NCI-H2029 treated with DMSO at 0.1 percent for 48 hours (cell line): ENCODE results near the gene ZEB2.
"Not testable (repeated sequence)": the region's sequence is repeated elsewhere in the genome, so short reads cannot be mapped to it uniquely, and the experiment has no call there.

ENCODE experiments used
- DNase-seq: peaks from one replicate; lab custom pipeline; 2025; lab: John Stamatoyannopoulos, UW

ZEB2 gene

GRCh38 chr2:144381716-144382115 lies 138.2 kb downstream of the ZEB2 start:
- no peak for DNase-seq

- no peak for DNase-seq
These were observed 140.0 kb downstream of the ZEB2 start for GRCh38 chr2:144379851-144380311.

- no peak for DNase-seq
These were observed 141.4 kb downstream of the ZEB2 start for GRCh38 chr2:144378551-144378950.

GRCh38 chr2:144377914-144378313 lies 142.0 kb downstream of the ZEB2 start:
- no peak for DNase-seq

- no peak for DNase-seq
These were observed 143.0 kb downstream of the ZEB2 start for GRCh38 chr2:144376926-144377325.

- no peak for DNase-seq
These were observed 143.5 kb downstream of the ZEB2 start for GRCh38 chr2:144376460-144376859.

- no peak for DNase-seq
These were observed 145.7 kb downstream of the ZEB2 start for GRCh38 chr2:144374163-144374661.

- DNase-seq = no peak
These were observed 147.4 kb downstream of the ZEB2 start for GRCh38 chr2:144372410-144373080.

- no peak for DNase-seq
These were observed 148.9 kb downstream of the ZEB2 start for GRCh38 chr2:144370937-144371584.

- no peak for DNase-seq
These were observed 150.5 kb downstream of the ZEB2 start for GRCh38 chr2:144369416-144369815.

- no peak for DNase-seq
These were observed 153.0 kb downstream of the ZEB2 start for GRCh38 chr2:144366825-144367429.

- DNase-seq = no peak
These were observed 154.8 kb downstream of the ZEB2 start for GRCh38 chr2:144364944-144365738.

GRCh38 chr2:144364247-144364646 lies 155.7 kb downstream of the ZEB2 start:
- DNase-seq = not testable (repeated sequence)

- DNase-seq = no peak
These were observed 157.5 kb downstream of the ZEB2 start for GRCh38 chr2:144362401-144362800.

- no peak for DNase-seq
These were observed 158.2 kb downstream of the ZEB2 start for GRCh38 chr2:144361742-144362141.

- no peak for DNase-seq
These were observed 160.2 kb downstream of the ZEB2 start for GRCh38 chr2:144359684-144360083.

- DNase-seq = no peak
These were observed 160.9 kb downstream of the ZEB2 start for GRCh38 chr2:144358979-144359541.

GRCh38 chr2:144358374-144358964 lies 161.4 kb downstream of the ZEB2 start:
- no peak for DNase-seq

- no peak for DNase-seq
These were observed 162.1 kb downstream of the ZEB2 start for GRCh38 chr2:144357623-144358373.

- DNase-seq = no peak
These were observed 163.5 kb downstream of the ZEB2 start for GRCh38 chr2:144356402-144356801.

- DNase-seq = no peak
These were observed 165.0 kb downstream of the ZEB2 start for GRCh38 chr2:144354953-144355352.
